H1 (cell line): ENCODE measurements around the gene APBB3. TPM values are rescaled to one million over a fixed set of nuclear protein-coding genes. Genes with fewer than 3 reads are reported as not detected.

Experiments used
- CBX8 ChIP-seq: fragments of 300-800, 300-1000 bp; sonication (generic); IDR thresholded peaks from 2 replicates; pipeline ENCODE4 v1.7.1; 2016; ENCODE audit warnings: low read depth, low read length, borderline replicate concordance
- polyA plus RNA-seq, 7 experiments: library from polyadenylated mRNA; depleted of rRNA in 3 of 7; stranded (reverse) in 5 of 7; unstranded in 2 of 7; fragments of >200 nt in 5 of 7; fragments of 200-250 nt in 2 of 7; gene quantifications; 1 replicate in 5 of 7; 2 replicates in 1 of 7; 4 replicates in 1 of 7; pipeline versions ENCODE4 v1.2.1 to v1.2.3, GENCODE V29; 2011 to 2013; ENCODE audit warnings: missing spikeins in 2 of 7, mixed read lengths in 2 of 7
- total RNA-seq: library from RNA; stranded (reverse); fragmentation: NEBNext Ultra II Directional; extraction: Animal tissue kit (Norgen Biotek cat#: 25700); gene quantifications from 2 replicates; pipeline ENCODE4 v1.2.1, GENCODE V29; 2021

Gene APBB3
- total and polyA plus RNA-seq, 2 of the 8 experiments (the other 6 are each of a cell fraction or from before 2014, with no cell fraction given): 16.0 to 21.9 TPM

- no peak for TF ChIP-seq CBX8
These were observed 46.7 kb upstream of the APBB3 start (continued) for GRCh38 chr5:140611020-140611521.
